GM18858 (cell line): ENCODE data around the gene INPP1.

Source experiments
- ATAC-seq: cut with Tn5 transposase; IDR thresholded peaks from one replicate; pipeline ENCODE4 v1.9.1; 2021; ENCODE audit not compliant: unreplicated experiment

Gene INPP1

GRCh38 chr2:190407662-190408537, 64.5 kb downstream of the INPP1 start, which contains the start of gene MFSD6:
TSS of gene MFSD6 (plus strand) at chr2:190408355. CDS start at chr2:190436030, 27,675 bp downstream.
- peak; percentile 35 for ATAC-seq

- peak; percentile 44 for ATAC-seq
Measured at GRCh38 chr2:190408538-190409271, 65.3 kb downstream of the INPP1 start.

- ATAC-seq, result no peak
Measured at GRCh38 chr2:190409616-190410015, 66.2 kb downstream of the INPP1 start.

GRCh38 chr2:190410166-190410565, 66.8 kb downstream of the INPP1 start:
- ATAC-seq, result no peak

- ATAC-seq, result no peak
Measured at GRCh38 chr2:190412966-190413365, 69.6 kb downstream of the INPP1 start.

GRCh38 chr2:190413421-190413820, 70.0 kb downstream of the INPP1 start:
- no peak for ATAC-seq

GRCh38 chr2:190415251-190415650, 71.9 kb downstream of the INPP1 start:
- ATAC-seq, result no peak

GRCh38 chr2:190415794-190416775, 72.7 kb downstream of the INPP1 start:
- no peak for ATAC-seq

GRCh38 chr2:190417045-190417842, 73.9 kb downstream of the INPP1 start:
- no peak for ATAC-seq

GRCh38 chr2:190418727-190419126, 75.3 kb downstream of the INPP1 start:
- no peak for ATAC-seq

- ATAC-seq, result no peak
Measured at GRCh38 chr2:190420801-190421200, 77.4 kb downstream of the INPP1 start.
